K562 (cell line): ENCODE data around the gene USP48. TPM values are rescaled to one million over a fixed set of nuclear protein-coding genes. Genes with fewer than 3 reads are reported as not detected.

Experiments
- ATAC-seq: fragments of 200-7000 bp; cut with Tn5 transposase; 3 replicates; pipeline ENCODE4 v1.9.1; 2020; ENCODE audit warnings: moderate library complexity
- BruUV-seq: library from RNA; stranded (reverse); fragments of 400-500 nt; replicated peaks from 2 replicates; lab custom pipeline; 2021; lab: Mats Ljungman, UMichigan
- CTCF ChIA-PET: fragments of 300-600 bp; formaldehyde crosslinking; extraction: SDS; loops from one replicate; lab custom pipeline; 2021; ENCODE audit warnings: low intra/inter-chr PET ratio; lab: Yijun Ruan, JAX
- POLR2A ChIA-PET: fragments of 300-600, 350-650 bp; sonication (Branson Sonifier 250); formaldehyde crosslinking; extraction: SDS; loops from one replicate; lab custom pipeline; 2021; ENCODE audit warnings: antibody characterized with exemption, inconsistent platforms; lab: Yijun Ruan, JAX
- DNase-seq, 4 experiments: peaks; one replicate each; pipeline versions ENCODE4 v3.0.0 to v3.0.0-alpha.2; 2011 to 2018; ENCODE audit warnings: low spot score in 3 of 4, mixed read lengths in 3 of 4; ENCODE audit errors: extremely low read depth in 1 of 4
- FAIRE-seq: peaks from 2 replicates; lab custom pipeline; 2011; peaks lifted over from hg19 to GRCh38; lab: Jason Lieb, UNC
- H2AFZ ChIP-seq: 2 replicates; pipeline ENCODE4 v1.6.0; 2011; ENCODE audit warnings: low read depth, low read length, control low read depth, inconsistent platforms
- H3K27ac ChIP-seq: fragments of 200-600 bp; 3 replicates; pipeline ENCODE4 v1.8.0; 2011; ENCODE audit warnings: low read depth, mild to moderate bottlenecking, control low read depth, inconsistent platforms, low read length, moderate library complexity, mixed read lengths; ENCODE audit errors: extremely low read depth
- H3K27me3 ChIP-seq, 2 experiments: fragments of 300-600 bp in 1 of 2; 2 replicates in 1 of 2; 3 replicates in 1 of 2; pipeline versions ENCODE4 v1.6.0 to v1.8.0; 2011; ENCODE audit warnings: inconsistent platforms in 2 of 2, low read length in 2 of 2, mild to moderate bottlenecking in 1 of 2, mixed read lengths in 1 of 2, moderate library complexity in 1 of 2; ENCODE audit not compliant: control insufficient read depth in 2 of 2, insufficient read depth in 2 of 2
- H3K36me3 ChIP-seq: fragments of 300-600 bp; 3 replicates; pipeline ENCODE4 v1.8.0; 2011; ENCODE audit warnings: mild to moderate bottlenecking, low read length, inconsistent platforms; ENCODE audit not compliant: control insufficient read depth, insufficient read depth
- H3K4me1 ChIP-seq, 2 experiments: fragments of 200-600 bp in 1 of 2; replicated peaks in 1 of 2; 2 replicates in 1 of 2; 3 replicates in 1 of 2; pipeline versions ENCODE4 v1.5.1 to v1.8.0; 2011; ENCODE audit warnings: inconsistent platforms in 2 of 2, low read length in 2 of 2, mild to moderate bottlenecking in 1 of 2, mixed read lengths in 1 of 2, moderate library complexity in 1 of 2; ENCODE audit not compliant: control insufficient read depth in 2 of 2, insufficient read depth in 2 of 2
- H3K4me2 ChIP-seq: 2 replicates; pipeline ENCODE4 v1.6.1; 2011; ENCODE audit warnings: low read length, control low read depth, inconsistent platforms, mixed read lengths; ENCODE audit not compliant: insufficient read depth
- H3K4me3 ChIP-seq: fragments of 200-600 bp; sonication (generic), shearing (Covaris generic); 2 replicates; pipeline ENCODE4 v1.5.1; 2016; ENCODE audit warnings: control low read depth, inconsistent platforms
- H3K79me2 ChIP-seq: fragments of 200-600 bp; 3 replicates; pipeline ENCODE4 v1.8.0; 2011; ENCODE audit warnings: low read length, inconsistent platforms; ENCODE audit not compliant: control insufficient read depth, insufficient read depth
- H3K9ac ChIP-seq, 2 experiments: 2 replicates each; pipeline versions ENCODE4 v1.6.0 to v1.6.1; 2011; ENCODE audit warnings: low read depth in 2 of 2, low read length in 2 of 2, control low read depth in 1 of 2, inconsistent platforms in 1 of 2, mild to moderate bottlenecking in 1 of 2, mixed read lengths in 1 of 2; ENCODE audit not compliant: insufficient read depth in 1 of 2
- H3K9me1 ChIP-seq: one replicate; pipeline ENCODE4 v1.6.0; 2011; ENCODE audit warnings: inconsistent platforms, mild to moderate bottlenecking, low read length, moderate library complexity; ENCODE audit not compliant: control insufficient read depth, insufficient read depth
- H3K9me3 ChIP-seq: replicated peaks from 2 replicates; pipeline ENCODE4 v1.5.1; 2011; ENCODE audit warnings: low read depth, low read length, inconsistent platforms; ENCODE audit not compliant: control insufficient read depth, insufficient read depth
- H4K20me1 ChIP-seq: replicated peaks from 2 replicates; pipeline ENCODE4 v1.6.1; 2011; ENCODE audit warnings: low read length, inconsistent platforms, mixed read lengths; ENCODE audit not compliant: control insufficient read depth, insufficient read depth
- KAT7 ChIP-seq: sonication (generic); formaldehyde crosslinking; IDR thresholded peaks from 2 replicates; pipeline ENCODE4 v1.8.0; 2022; ENCODE audit warnings: missing genetic modification reagents, mild to moderate bottlenecking, borderline replicate concordance
- MAZ ChIP-seq, 2 experiments: fragments of 450-650 bp in 1 of 2; sonication (generic) in 1 of 2; formaldehyde crosslinking; IDR thresholded peaks in 1 of 2; conservative IDR thresholded peaks in 1 of 2; 2 replicates each; pipeline versions ENCODE4 v1.4.0 to v1.5.0; 2020; ENCODE audit warnings: mild to moderate bottlenecking in 1 of 2, missing genetic modification reagents in 1 of 2
- REST ChIP-seq, 2 experiments: fragments of 450-650 bp; formaldehyde crosslinking in 1 of 2; IDR thresholded peaks; 2 replicates each; pipeline versions ENCODE4 v1.4.0 to v1.6.1; 2014 to 2020; ENCODE audit warnings: mild to moderate bottlenecking in 2 of 2, borderline replicate concordance in 1 of 2, low read depth in 1 of 2
- ZBTB49 ChIP-seq: sonication (generic); formaldehyde crosslinking; IDR thresholded peaks from 2 replicates; pipeline ENCODE4 v1.8.0; 2022; ENCODE audit warnings: missing genetic modification reagents, mild to moderate bottlenecking, borderline replicate concordance
- ZKSCAN1 ChIP-seq: fragments of 150-350 bp; IDR thresholded peaks from 2 replicates; pipeline ENCODE4 v1.6.1; 2016; ENCODE audit warnings: low read depth, low read length
- ZNF224 ChIP-seq: sonication (generic); formaldehyde crosslinking; IDR thresholded peaks from 2 replicates; pipeline ENCODE4 v1.8.0; 2022; ENCODE audit warnings: mild to moderate bottlenecking, missing genetic modification reagents
- WGBS: fragments of 100-300 bp; shearing (Covaris generic); methylation state at CpG from one replicate; pipeline ENCODE4 v1.1.6; 2016; ENCODE audit warnings: low coverage, mixed read lengths; ENCODE audit not compliant: insufficient coverage; ENCODE audit errors: missing lambda C conversion rate; 5-methylcytosine and 5-hydroxymethylcytosine counted together
- in situ Hi-C: fragments of 300-500 bp; cut with MboI; formaldehyde crosslinking; loops from 4 replicates; pipeline ENCODE4 v1.15.0; 2018; ENCODE audit warnings: inconsistent platforms, mixed read lengths
- intact Hi-C: fragments of 100-400 bp; cut with micrococcal nuclease; formaldehyde crosslinking; loops from 2 replicates; pipeline ENCODE4 v1.14.2; 2022
- polyA plus RNA-seq, 8 experiments: library from polyadenylated mRNA; depleted of rRNA in 4 of 8; stranded (reverse) in 5 of 8; unstranded in 3 of 8; fragments of >200 nt; fragmentation: Nextera tagmentation in 2 of 8; fragmentation: Illumina TruSeq in 1 of 8; extraction: Ambion mirVana in 2 of 8; extraction: Trizol in 1 of 8; gene quantifications; 2 replicates each; pipeline versions ENCODE4 v1.2.1 to v1.2.3, GENCODE V29; 2011 to 2014; ENCODE audit warnings: inconsistent platforms in 1 of 8, missing spikeins in 1 of 8
- total RNA-seq, 7 experiments: library from RNA; depleted of rRNA in 6 of 7; stranded (reverse); fragments of >200 nt in 6 of 7; fragmentation: Illumina TruSeq in 2 of 7; extraction: Trizol in 2 of 7; gene quantifications; 2 replicates each; pipeline versions ENCODE4 v1.2.1 to v1.2.3, GENCODE V29; 2011 to 2021; ENCODE audit warnings: low replicate concordance in 1 of 7

USP48 gene
- total and polyA plus RNA-seq, 9 of the 15 experiments (the other 6 are each of a cell fraction or from before 2014, with no cell fraction given), result 23.3 to 123 (median 106) TPM

GRCh38 chr1:21628798-21629393, 154.1 kb downstream of the USP48 start:
- Histone ChIP-seq H3K4me3 (no peak overlapping the region), H3K79me2 (peaks cover 17% of the 10 kb centered on the region; the same call in 2 of the 3 replicates), H4K20me1 (no peaks in the 10 kb centered on the region), H3K4me2 (no peak overlapping the region), H3K9me1 (no peaks in the 10 kb centered on the region), H3K27me3 (no peaks in the 10 kb centered on the region), H3K4me1 (peaks cover 45 to 51% of the 10 kb centered on the region in 2 experiments), H3K27ac (no peak overlapping the region), H3K36me3 (peaks cover 21% of the 10 kb centered on the region), H3K9ac (peak overlapping the region in 1 of 2 experiments; percentile 69; a peak in 2 of 4 replicates), H3K9me3 (no peaks in the 10 kb centered on the region), H2AFZ (no peak overlapping the region)
- ATAC-seq, result no peak
- BruUV-seq, result no TSS peak
- in situ Hi-C loops, result no loop called here
- intact Hi-C loops, result no loop called here
- 73% methylated on average over 7 of the region's 7 CpGs for WGBS
- ChIA-PET POLR2A (interaction anchor here (0.6 to 4.6 kb wide), 4 partner anchors 10 to 18 kb away, joined by 3 to 23 read pairs (median 3); no protein-coding TSS in a partner anchor), CTCF (no interaction called here)
- no peak for FAIRE-seq
- no peak for DNase-seq
- TF ChIP-seq MAZ (CRISPR knock-in tag; conservative IDR thresholded peaks at IDR 0.05 in 1 of 2, IDR thresholded peaks at IDR 0.05 in 1 of 2) (peak in 1 of 2 experiments; percentile 25; a peak in 1 of 4 replicates), ZNF224 (no peak), ZBTB49 (no peak), KAT7 (CRISPR knock-in tag) (0 out of 2 replicates have a peak, but pooled peaks have one; percentile 33), REST (IDR thresholded peaks at IDR 0.05; ENCODE audit: borderline replicate concordance) (peak; percentile 17; the same call in 1 of the 2 replicates), REST (CRISPR knock-in tag; IDR thresholded peaks at IDR 0.05; ENCODE audit: low read depth) (no peak), ZKSCAN1 (peak; percentile 92)
